AG04449 (cell line): ENCODE data around the gene PINLYP.
"Not testable (repeated sequence)": the region's sequence is repeated elsewhere in the genome, so short reads cannot be mapped to it uniquely, and the experiment has no call there.

Source experiments
- CTCF ChIA-PET: fragments of 350-600 bp; formaldehyde crosslinking; extraction: SDS; loops from one replicate; lab custom pipeline; 2021; ENCODE audit warnings: antibody characterized with exemption; lab: Yijun Ruan, JAX
- POLR2A ChIA-PET: fragments of 400-600, 350-600 bp; formaldehyde crosslinking; extraction: SDS; loops from one replicate; lab custom pipeline; 2020; ENCODE audit warnings: antibody characterized with exemption, inconsistent platforms; lab: Yijun Ruan, JAX
- DNase-seq: peaks from one replicate; pipeline ENCODE4 v3.0.0-alpha.2; 2010; ENCODE audit warnings: low read depth, low spot score
- H3K4me3 ChIP-seq: 2 replicates; pipeline ENCODE4 v1.5.1; 2011; ENCODE audit warnings: low read depth, mild to moderate bottlenecking, control low read depth, low read length
- TF ChIP-seq, protein P1 (sequence below): IDR thresholded peaks from one replicate; pipeline ENCODE4 v1.5.1; 2011; ENCODE audit warnings: mild to moderate bottlenecking, moderate library complexity, low read length, control low read depth, inconsistent platforms; ENCODE audit not compliant: insufficient read depth; ENCODE audit errors: missing control alignments

The PINLYP gene

DNA sequence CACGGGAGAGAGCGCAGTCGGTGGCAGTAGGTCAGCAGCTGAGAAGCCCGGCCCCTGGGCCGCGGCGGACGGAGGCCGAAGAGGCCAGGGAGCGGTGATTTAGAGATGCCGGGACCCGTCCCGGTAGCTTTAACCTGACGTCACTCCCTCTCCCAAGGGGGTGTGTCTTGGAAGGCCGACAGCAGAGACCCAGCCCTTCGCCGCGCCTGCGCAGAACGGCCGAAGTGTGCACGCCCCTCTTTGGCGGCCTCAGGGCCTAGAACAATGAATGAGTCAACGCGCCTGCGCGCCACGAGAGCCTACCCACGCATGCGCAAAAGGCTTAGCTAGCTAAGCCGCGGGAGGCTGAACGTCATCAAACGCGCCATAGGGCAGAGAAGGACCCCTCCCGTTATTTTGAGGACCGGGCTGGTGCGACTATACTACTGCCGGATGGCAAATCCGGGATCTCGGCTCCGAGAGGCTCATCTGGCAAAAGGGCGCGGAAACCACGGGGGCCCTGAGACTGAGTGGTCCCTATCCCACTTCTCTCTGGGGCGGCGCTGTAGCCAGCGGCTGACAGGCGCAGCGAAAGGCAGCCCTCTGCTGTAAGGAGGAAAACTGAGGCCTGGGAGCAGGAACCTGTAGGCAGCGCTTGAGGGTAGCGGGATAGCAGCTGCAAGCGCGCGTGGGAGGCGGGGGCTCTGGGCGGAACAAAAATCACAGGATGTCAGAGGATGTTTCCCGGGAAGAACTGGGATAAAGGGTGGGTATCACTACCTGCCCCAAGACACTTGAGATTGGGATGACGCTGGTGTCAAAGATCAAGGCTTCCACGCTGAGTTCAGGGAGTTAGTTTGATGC lies 20.6 kb downstream of the PINLYP start, which contains the start of the genes IRGQ and ZNF576:
Gene IRGQ (minus strand): TSS at position 136 of the 843 bp plus-strand sequence. CDS start 796 bp downstream, outside the sequence.
Gene ZNF576 (plus strand): TSS at position 597 of the 843 bp plus-strand sequence. CDS start 514 bp downstream, outside the sequence.
- POLR2A ChIA-PET = interaction anchor here (0.6 to 1.7 kb wide), 6 partner anchors 10 to 79 kb away, joined by 3 to 6 read pairs (median 4); no protein-coding TSS in a partner anchor

DNA sequence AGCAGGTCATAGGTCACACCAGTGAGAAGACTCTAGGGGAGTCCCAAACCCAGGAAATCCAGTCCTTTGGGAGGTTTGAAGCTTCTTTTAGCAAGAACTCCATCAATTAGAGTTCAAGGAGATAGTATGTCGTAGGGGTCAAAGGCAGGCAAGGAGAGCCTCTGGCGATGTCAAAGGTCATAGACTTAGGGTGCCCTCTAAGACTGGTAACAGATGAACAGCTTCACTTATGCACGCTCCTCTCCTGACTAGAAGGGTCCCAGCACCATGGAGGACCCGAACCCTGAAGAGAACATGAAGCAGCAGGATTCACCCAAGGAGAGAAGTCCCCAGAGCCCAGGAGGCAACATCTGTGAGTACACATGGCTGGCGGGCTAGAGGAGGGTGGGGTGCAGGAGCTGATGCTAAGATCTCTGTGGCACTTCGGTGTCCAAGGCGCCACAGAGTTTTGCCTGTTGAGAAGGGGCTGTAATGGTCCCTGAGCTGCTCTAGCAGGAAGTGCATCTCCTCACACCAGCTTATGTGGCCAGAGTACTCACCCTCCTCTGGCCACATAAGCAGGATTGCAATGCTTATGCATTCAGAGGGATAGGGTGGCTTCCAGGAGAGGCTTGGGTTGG lies 21.4 kb downstream of the PINLYP start:
- ChIA-PET CTCF (interaction anchor here (0.9 to 4.9 kb wide), 11 partner anchors 9 to 216 kb away, joined by 3 to 68 read pairs (median 5); no protein-coding TSS in a partner anchor), POLR2A (interaction anchor here (0.7 to 1.7 kb wide), 5 partner anchors 9 to 904 kb away, joined by 3 to 6 read pairs (median 3); partner anchors contain the start of gene ZNF180)
- H3K4me3 ChIP-seq = peak overlapping the region; percentile 79
- DNase-seq = no peak
- TF ChIP-seq, protein P1, sequence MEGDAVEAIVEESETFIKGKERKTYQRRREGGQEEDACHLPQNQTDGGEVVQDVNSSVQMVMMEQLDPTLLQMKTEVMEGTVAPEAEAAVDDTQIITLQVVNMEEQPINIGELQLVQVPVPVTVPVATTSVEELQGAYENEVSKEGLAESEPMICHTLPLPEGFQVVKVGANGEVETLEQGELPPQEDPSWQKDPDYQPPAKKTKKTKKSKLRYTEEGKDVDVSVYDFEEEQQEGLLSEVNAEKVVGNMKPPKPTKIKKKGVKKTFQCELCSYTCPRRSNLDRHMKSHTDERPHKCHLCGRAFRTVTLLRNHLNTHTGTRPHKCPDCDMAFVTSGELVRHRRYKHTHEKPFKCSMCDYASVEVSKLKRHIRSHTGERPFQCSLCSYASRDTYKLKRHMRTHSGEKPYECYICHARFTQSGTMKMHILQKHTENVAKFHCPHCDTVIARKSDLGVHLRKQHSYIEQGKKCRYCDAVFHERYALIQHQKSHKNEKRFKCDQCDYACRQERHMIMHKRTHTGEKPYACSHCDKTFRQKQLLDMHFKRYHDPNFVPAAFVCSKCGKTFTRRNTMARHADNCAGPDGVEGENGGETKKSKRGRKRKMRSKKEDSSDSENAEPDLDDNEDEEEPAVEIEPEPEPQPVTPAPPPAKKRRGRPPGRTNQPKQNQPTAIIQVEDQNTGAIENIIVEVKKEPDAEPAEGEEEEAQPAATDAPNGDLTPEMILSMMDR = no peak

More for the DNA sequence above, 20.6 kb downstream of the PINLYP start, which contains the start of the genes IRGQ and ZNF576:
- CTCF ChIA-PET = interaction anchor here (0.9 to 4.9 kb wide), 12 partner anchors 10 to 216 kb away, joined by 3 to 68 read pairs (median 5); no protein-coding TSS in a partner anchor
- DNase-seq = peak; percentile 90
- TF ChIP-seq, protein P1 = no peak
- peak within 1 kb of the TSS; percentile 79 for H3K4me3 ChIP-seq

GRCh38 chr19:43597876-43598275 lies 22.3 kb downstream of the PINLYP start:
- CTCF ChIA-PET = interaction anchor here (1.3 to 2.4 kb wide), 3 partner anchors 13 to 59 kb away, joined by 4 to 7 read pairs (median 5); no protein-coding TSS in a partner anchor
- TF ChIP-seq, protein P1 = no peak
- peak overlapping the region; percentile 79 for H3K4me3 ChIP-seq
- DNase-seq = no peak
- POLR2A ChIA-PET = no interaction called here

- DNase-seq = no peak
- TF ChIP-seq, protein P1 = no peak
- no peak overlapping the region for H3K4me3 ChIP-seq
- CTCF ChIA-PET = interaction anchor here (0.8 to 1.5 kb wide), 2 partner anchors 44 to 64 kb away, joined by 3 to 5 read pairs; no protein-coding TSS in a partner anchor
- POLR2A ChIA-PET = no interaction called here
Measured at GRCh38 chr19:43598445-43599240, 23.0 kb downstream of the PINLYP start.

DNA sequence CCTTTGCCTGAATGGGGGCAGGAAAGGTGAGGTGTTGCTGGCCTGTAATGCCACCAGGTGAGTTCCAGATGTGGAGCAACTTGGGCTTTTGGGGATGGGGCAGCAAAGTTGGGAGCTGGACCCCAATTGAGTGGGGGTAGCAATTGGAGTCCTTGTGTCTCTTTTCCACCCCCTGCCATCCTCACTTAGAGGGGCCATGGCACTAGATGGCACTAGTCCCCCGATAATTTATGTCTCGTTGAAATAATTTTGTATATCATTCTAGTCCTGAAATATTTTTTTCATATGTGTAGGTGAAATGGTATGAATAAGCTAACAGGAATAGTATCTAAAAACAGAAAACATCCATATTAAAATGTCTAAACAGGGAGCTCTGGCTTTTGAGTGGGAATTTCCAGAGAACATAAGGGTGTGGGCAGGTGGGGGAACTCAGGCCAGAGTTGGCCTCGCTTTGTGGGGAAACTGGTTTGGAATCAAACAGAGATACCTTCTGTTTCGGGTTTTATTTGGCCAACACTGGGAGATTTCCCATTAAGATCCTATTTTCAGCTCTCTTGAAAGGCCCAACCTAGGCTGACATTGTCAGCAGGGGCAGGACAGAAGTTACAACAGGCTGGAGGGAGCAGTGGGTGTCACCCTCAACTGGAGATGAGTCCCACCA lies 24.2 kb downstream of the PINLYP start:
- TF ChIP-seq, protein P1 = no peak
- CTCF ChIA-PET = interaction anchor here (0.8 to 1.5 kb wide), 4 partner anchors 39 to 146 kb away, joined by 3 to 5 read pairs (median 4); no protein-coding TSS in a partner anchor
- no peak for DNase-seq
- POLR2A ChIA-PET = no interaction called here
- no peak overlapping the region for H3K4me3 ChIP-seq

DNA sequence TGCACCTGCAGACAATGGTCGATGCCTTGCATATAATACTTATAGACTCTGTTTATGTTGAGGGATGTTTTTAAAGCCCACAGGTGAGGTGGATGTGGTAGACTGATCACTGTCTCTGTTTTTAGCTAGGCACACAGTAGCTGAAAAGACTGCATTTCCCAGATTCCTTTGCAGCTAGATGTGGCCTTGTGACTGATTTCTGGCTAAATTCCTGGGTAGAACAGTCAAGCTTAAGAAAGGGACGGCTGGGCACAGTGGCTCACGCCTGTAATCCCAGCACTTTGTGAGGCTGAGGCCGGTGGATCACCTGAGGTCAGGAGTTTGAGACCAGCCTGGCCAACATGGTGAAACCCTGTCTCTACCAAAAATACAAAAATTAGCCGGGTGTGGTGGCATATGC lies 24.7 kb downstream of the PINLYP start:
- DNase-seq, POLR2A ChIA-PET, H3K4me3 ChIP-seq: not testable (repeated sequence)
- CTCF ChIA-PET = interaction anchor here (1.1 to 1.5 kb wide), 2 partner anchors 45 to 145 kb away, joined by 4 to 5 read pairs; no protein-coding TSS in a partner anchor
